ENCODE measurements around the gene CRTAC1. TPM values are rescaled to one million over a fixed set of nuclear protein-coding genes. Genes with fewer than 3 reads are reported as not detected.

Gene CRTAC1, protein sequence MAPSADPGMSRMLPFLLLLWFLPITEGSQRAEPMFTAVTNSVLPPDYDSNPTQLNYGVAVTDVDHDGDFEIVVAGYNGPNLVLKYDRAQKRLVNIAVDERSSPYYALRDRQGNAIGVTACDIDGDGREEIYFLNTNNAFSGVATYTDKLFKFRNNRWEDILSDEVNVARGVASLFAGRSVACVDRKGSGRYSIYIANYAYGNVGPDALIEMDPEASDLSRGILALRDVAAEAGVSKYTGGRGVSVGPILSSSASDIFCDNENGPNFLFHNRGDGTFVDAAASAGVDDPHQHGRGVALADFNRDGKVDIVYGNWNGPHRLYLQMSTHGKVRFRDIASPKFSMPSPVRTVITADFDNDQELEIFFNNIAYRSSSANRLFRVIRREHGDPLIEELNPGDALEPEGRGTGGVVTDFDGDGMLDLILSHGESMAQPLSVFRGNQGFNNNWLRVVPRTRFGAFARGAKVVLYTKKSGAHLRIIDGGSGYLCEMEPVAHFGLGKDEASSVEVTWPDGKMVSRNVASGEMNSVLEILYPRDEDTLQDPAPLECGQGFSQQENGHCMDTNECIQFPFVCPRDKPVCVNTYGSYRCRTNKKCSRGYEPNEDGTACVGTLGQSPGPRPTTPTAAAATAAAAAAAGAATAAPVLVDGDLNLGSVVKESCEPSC
- 1.8 and 2.6 TPM in 2 replicates for total RNA-seq (2014; rRNA removed; shearing (Covaris generic))
- 7.8 and 9.0 TPM in 2 replicates for polyA plus RNA-seq (2015; cell fraction: cytosol; rRNA removed)
- 0.69 and 2.6 TPM in 2 replicates for polyA plus RNA-seq (2015; cell fraction: nucleus; rRNA removed)

DNA sequence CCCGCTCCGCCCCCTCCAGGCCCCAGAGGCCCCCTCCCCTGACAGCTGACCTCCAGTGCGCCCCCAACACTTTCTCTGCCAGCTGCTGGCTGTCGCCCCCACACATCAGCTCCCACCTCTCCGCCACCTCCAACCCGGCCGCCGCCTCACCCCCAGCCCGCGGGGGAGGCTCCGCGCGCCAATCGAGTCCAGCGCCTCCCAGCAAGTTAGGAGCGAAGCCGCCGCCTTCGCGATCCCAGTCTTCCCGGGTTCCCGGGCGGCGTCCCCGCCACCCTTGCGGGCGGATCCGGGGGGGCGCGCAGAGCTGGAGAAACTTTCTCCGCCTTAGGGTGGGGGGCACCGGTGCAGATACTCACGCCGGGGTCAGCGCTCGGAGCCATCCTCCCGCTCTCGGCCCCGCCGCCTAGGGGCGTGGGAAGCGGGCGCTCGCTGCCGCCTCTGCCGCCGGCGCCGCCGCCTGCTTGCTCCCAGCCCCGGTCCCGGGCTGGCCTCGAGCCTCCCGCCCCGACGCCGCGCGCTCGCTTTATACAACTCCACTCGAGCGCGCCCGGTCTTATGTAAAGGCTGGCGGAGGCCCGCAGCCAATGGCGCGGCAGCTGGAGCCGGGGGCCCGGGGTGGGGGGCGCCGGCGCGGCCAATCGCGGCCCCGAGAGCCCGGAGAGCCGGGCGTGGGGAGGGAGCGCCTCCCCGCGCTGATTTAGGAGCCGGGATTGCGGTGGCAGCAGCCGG lies at the start of gene CRTAC1:
CRTAC1 (minus strand) TSS at position 529 of the 729 bp plus-strand sequence; CDS start at position 380, 149 bp downstream.
- in situ Hi-C loops (cut with HindIII; ENCODE audit: low pct_unique_long_range_greater_than_20kb, low sequenced_read_pairs): no loop called here
- peak; percentile 61 for DNase-seq (ENCODE audit: low read depth, low spot score)

DNA sequence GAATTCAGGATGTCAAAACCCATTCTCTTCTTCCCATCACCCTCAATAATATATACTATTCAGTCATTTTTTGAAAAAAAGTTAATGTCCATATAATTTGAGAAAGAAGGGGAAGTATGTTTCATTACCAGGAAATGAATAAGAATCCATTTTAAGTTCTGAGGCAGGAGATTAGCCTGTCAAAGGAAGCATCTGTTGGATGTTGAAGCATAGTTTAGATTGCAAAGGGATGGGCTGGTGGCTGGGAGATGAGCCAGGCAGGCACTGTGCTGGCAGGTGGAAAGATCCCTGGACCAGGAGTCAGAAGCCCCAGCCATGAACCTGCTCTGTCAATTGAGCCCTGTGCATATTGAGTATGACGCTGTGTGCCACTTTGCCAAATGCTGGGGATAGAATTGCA lies 48.4 kb upstream of the CRTAC1 start:
- no peak for DNase-seq (ENCODE audit: low read depth, low spot score)
- in situ Hi-C loops (cut with HindIII; ENCODE audit: low pct_unique_long_range_greater_than_20kb, low sequenced_read_pairs): no loop called here

DNA sequence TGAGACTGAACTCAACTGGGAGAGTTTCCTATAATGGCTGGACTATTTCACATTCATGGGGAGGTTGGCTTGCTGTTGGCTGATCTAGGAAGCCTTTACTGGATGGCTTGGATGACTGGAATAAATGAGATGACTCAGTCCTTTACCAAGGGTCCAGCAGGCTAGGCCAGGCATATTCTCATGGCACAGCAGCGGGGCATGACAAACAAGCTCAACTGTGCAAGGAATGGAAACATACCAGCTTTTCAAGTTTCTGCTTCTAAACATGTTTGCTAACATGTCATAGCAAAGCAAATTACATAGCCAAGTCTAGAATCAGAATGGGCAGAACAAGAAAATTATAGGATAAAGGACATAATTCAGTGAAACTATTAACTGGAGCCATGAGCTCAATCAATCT lies 46.8 kb upstream of the CRTAC1 start:
- in situ Hi-C loops (cut with HindIII; ENCODE audit: low pct_unique_long_range_greater_than_20kb, low sequenced_read_pairs): no loop called here
- no peak for DNase-seq (ENCODE audit: low read depth, low spot score)

DNA sequence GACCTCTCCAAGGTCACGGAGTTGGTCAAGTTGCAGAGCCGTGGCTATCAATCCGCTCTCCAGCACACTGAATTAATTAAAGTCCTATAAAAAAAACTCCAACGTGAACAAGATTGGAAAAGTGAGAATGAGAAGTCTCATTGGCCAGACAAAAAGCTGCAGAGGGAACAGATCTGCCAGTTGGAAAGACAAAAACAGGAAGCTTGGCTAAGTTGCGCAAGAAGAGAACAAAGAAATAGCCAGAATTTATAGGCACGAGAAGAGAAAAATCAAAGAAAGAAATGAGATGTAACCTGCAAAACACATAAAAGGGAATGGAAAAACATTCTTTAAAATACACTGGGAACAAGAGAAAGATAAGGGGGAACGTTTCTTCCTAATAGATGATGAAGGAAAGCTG lies 45.7 kb upstream of the CRTAC1 start:
- in situ Hi-C loops (cut with HindIII; ENCODE audit: low pct_unique_long_range_greater_than_20kb, low sequenced_read_pairs): no loop called here
- DNase-seq (ENCODE audit: low read depth, low spot score): no peak

DNA sequence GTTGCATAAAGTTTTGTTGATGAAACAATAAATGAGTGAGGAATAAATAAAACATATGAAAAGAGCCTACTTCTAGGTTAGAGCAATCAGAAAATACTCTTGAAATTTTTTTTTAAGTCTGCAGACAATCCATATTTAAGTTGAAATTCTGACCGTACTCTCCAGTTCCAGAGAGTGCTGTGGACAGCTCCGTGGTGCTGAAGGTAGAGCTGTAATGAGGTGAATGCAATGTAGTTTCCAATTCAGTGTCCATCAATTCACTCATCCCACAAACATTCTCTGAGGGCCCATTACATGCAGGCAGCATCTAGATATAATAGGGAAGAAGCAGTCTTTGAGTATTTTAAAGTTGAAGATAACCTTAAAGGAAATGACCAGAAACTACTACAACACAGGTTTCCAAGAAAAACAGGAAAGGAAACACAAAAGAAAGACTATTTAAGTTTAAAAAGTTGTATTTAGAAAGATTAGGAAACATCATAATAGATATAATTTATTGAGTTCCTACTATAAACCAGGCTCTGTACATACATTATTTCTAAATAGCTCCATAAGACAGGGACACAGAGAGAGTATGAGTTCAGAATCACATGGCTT lies 44.0 kb upstream of the CRTAC1 start:
- in situ Hi-C loops (cut with HindIII; ENCODE audit: low pct_unique_long_range_greater_than_20kb, low sequenced_read_pairs): no loop called here
- DNase-seq (ENCODE audit: low read depth, low spot score): no peak

DNA sequence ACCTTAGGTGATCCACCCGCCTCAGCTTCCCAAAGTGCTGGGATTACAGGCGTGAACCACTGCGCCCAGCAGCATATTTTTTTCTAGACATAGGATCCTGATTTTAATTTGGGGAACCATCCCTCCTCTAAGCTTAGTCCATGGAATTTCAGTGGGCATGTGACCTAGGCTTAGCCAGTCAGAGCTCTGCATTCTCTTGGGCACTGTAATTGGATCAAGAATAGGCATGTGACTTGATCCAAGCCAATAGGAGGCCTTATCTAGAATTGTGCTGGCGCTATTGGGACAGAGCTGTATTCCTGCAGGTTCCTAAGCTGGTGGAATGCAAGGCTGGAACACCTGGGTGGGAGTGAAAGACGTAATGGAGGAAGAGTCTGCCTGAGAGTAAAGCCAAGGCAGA lies 36.7 kb upstream of the CRTAC1 start:
- in situ Hi-C loops (cut with HindIII; ENCODE audit: low pct_unique_long_range_greater_than_20kb, low sequenced_read_pairs): no loop called here
- no peak for DNase-seq (ENCODE audit: low read depth, low spot score)

DNA sequence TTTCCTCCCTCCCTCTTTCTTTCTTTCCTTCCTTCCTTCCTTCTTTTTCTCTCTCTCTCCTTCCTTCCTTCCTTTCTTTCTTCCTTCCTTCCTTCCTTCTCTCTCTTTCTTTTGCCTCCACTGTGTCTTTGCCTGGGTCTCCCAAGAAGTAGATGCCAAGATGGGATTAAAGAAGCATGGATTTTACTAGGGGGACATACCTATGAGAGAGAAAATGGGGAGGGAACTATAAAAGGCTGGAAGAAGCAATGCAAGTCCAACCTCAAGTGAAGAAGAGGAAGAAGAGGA lies 33.3 kb upstream of the CRTAC1 start:
- DNase-seq (ENCODE audit: low read depth, low spot score): no peak
- in situ Hi-C loops (cut with HindIII; ENCODE audit: low pct_unique_long_range_greater_than_20kb, low sequenced_read_pairs): no loop called here

DNA sequence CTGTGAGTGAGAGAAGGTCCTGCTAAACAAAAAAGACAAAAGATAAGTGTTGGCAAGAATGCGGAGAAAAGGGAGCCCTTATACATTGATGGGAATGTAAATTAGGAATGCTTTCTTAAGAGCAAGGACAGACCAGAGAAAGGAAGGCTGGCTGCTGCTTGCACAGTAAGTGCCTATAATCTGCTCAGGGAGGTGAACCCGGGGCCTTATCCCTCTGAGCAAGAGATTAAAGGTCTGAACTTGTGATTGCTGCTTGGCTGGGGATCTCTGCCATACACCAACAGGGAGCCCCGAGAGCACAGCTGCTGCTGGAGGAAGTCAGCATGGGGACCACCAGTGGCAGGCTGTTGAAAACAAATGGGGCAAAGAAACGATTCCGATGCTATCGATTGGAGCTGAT lies 32.0 kb upstream of the CRTAC1 start:
- in situ Hi-C loops (cut with HindIII; ENCODE audit: low pct_unique_long_range_greater_than_20kb, low sequenced_read_pairs): no loop called here
- no peak for DNase-seq (ENCODE audit: low read depth, low spot score)

DNA sequence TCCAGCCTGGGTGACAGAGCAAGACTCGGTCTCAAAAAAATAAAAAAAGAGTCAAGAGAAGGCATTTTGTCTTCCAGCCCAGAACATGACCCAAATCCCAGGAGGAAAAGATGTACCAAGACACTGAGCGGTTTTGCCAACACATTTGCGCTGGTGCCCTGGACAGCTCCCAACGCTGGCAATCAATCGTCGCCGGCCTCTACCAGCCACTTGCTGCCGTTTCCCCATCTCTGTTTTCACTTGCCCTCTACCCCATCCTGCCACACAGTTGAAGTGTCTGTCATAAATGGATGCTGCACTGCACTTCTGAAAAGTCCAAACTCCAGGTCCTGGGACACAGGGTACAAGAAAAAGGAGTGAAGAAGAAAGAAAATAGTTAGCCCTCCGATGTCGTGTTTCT lies 29.7 kb upstream of the CRTAC1 start:
- in situ Hi-C loops (cut with HindIII; ENCODE audit: low pct_unique_long_range_greater_than_20kb, low sequenced_read_pairs): no loop called here

DNA sequence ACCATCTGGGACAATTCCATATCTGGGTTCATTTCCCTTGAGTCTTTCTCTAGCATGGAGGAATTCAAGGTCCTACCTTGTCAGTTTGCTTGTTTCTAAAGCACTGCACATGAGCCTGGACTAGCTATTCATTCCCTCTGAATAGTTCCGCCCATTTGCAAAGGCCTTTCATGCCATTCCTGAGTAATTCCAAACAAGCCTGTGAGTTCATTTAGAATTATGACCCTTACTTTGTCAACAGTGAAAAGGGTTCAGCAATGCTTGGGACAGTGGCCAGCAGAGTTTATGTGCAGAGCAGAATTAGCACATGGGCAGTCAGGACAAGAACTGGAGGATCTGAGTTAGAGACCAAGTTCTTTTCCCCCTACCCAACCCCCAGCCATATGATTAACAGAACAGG lies 27.9 kb upstream of the CRTAC1 start:
- in situ Hi-C loops (cut with HindIII; ENCODE audit: low pct_unique_long_range_greater_than_20kb, low sequenced_read_pairs): no loop called here
- no peak for DNase-seq (ENCODE audit: low read depth, low spot score)

More for the DNA sequence above, 29.7 kb upstream of the CRTAC1 start:
- DNase-seq (ENCODE audit: low read depth, low spot score): no peak

DNA sequence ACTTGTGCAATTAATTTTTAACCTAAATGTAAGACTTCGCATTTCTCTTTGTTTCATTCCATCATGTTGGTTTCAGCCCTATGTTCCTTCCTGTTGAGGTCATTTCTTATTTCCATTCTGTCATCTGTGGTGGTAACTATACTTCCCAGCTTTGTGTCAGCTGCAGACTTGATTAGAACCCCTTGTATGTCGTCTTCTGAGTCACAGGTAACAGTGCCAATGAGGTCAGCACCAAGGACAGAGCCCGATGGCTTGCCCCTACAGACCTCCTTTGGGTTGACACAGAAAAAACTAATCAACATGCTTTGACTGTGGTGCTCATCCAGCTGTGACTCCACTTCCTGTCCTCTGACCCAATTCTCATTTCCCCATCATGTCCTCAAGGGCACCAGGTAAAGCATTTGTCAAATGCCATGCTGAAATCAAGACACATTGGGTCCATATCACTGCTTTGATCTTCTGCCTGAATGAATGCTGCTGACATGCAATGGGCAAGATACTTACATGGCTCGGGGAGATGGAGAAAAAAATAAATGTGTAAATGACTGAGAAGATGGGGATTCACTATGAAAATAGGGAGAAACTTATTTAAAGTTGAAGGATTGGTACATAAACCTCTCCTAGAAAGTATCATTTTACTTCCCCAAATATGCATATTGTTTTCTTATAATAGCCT lies 25.6 kb upstream of the CRTAC1 start:
- peak; percentile 22 for DNase-seq (ENCODE audit: low read depth, low spot score)
- in situ Hi-C loops (cut with HindIII; ENCODE audit: low pct_unique_long_range_greater_than_20kb, low sequenced_read_pairs): no loop called here

DNA sequence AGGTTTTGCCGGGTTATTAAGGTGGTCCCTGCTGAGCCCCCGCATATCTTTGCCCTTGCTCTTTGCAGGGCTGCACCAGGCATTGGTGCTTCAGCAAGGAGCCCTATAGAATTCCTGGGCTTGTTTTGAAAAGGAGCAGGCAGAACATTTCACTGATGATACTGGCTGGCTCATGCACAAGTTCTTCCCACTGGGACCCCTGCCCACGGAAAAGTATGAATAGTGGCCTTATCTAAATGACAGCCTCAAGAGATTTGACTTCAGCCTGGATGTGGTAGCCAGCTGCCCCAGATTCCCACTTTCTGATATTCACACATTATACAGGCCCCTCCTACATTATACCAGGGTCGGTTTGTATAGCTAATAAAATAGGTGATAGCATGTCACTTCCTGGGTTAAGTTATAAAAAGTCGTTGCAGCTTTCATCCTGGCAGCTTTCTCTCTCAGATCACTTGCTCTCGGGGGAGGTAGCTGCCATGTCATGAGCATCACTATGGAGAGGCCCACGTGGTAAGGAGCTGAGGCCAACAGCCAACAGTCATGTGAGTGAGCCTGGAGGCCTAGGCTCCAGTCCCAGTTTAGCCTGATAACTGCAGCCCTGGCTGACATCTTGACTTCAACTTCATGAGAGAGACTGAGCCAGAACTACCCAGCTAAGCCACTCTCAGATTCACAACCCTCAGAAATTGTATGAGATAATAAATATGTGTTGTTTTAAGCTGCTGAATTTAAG lies 16.8 kb upstream of the CRTAC1 start:
- in situ Hi-C loops (cut with HindIII; ENCODE audit: low pct_unique_long_range_greater_than_20kb, low sequenced_read_pairs): no loop called here
- DNase-seq (ENCODE audit: low read depth, low spot score): peak; percentile 70

DNA sequence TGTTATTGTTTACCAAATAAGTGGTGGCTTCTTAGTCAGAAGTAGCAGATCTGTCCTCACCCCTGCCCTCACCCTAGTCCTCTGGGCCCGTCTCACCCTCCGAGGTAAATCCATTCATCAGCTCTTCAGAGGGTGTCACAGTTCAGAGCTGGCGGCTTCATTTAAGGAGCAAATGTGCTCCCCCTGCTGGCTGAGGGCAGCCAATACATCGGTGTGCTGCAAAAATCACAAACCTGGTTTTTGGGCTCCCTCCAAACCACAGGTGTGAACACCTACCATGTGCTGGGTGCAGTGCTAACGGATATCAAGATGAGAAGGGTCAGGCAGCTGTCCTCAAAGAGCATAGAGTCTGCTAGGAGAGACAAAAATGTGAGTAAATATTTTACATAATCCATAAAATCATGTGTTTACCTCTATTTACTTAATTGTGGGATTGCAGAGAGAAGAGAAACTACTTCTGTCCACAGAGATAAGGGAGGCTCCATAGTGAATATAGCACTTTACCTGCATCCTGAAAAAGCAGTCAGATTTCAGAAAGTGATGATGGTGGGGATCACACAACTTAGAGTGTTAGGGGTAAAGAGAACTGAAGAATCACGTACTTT lies 15.5 kb upstream of the CRTAC1 start:
- in situ Hi-C loops (cut with HindIII; ENCODE audit: low pct_unique_long_range_greater_than_20kb, low sequenced_read_pairs): no loop called here
- DNase-seq (ENCODE audit: low read depth, low spot score): peak; percentile 75

DNA sequence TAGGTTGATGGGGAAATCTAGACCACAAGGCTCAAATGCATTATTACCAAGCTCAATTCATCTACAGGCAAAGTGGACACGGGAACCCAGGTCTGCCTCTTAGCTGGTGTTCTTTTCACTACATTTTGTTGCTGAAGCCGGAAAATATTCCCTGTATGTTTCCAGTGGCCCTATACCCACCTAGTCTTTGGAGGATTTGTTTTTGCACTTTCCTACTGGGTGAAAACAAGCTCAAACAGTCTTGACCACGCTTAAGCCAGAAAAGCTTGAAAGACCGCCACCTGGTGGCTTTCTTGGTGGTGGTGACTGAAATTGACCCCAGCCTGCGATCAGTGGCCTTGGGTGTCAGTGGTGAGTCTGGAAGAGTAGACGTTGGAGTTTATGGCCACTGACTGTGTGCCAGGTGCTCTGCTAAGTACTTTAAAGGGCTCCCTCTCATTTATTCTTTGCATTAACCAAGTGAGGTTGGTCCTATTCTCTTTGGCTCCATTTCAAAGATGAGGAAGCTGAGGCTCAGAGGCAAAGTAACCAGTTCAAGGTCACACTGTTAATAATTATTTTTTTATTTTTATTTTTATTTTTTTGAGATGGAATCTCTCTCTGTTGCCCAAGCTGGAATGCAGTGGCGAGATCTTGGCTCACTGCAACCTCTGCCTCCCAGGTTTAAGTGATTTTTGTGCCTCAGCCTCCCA lies 11.1 kb upstream of the CRTAC1 start:
- in situ Hi-C loops (cut with HindIII; ENCODE audit: low pct_unique_long_range_greater_than_20kb, low sequenced_read_pairs): no loop called here
- DNase-seq (ENCODE audit: low read depth, low spot score): peak; percentile 81

DNA sequence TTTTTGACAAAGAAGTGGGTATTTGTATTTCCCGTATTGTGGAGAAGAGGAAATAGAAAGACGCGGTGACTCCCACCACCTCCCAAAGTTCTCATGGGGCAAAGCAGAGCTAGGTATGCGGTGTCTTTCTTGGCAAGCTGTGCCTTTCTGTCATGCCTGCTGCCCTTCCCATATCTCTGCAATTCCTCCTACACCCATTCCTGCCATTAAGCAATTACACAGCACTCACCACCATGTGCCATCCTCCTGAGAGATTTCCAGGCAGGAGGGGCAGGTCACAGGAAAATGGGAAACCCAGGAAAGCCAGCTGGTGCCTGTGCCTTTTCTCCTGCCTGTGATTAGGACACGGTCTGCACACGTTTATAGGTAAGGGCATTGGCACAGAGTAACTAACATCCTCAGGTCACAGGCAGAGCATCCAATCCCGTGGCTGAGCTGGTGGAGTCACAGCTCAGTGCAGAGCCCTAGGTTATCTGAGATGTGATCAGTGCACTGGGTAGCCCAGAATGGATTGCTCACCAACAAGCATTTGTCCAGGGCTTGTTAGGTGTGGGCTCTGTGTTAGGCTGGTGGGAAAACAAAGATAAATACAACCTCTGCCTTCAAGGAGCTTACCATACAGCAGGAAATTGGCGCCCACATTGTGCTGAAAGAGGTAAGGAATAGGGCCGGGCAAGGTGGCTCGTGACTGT lies 9.4 kb upstream of the CRTAC1 start:
- in situ Hi-C loops (cut with HindIII; ENCODE audit: low pct_unique_long_range_greater_than_20kb, low sequenced_read_pairs): no loop called here

DNA sequence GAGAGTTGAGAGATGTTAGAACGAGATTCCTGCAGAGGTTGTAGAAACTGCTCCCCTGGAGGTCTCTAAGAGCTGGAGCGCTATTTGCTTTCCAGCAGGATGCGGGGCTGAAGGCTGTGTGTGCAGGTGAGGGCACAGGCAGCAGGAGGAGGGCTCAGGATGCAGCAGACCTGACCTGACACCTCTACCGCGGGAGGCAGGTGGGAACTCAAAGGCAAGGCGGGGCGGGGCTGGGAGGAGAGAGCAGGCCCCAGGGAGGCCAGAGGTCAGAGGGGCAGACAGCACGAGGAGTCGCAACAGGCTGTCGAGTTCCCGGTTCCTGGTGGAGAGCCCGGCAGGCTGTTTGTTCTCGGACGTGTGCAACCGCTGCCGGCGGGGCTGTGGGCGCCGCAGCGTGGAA lies 7.9 kb upstream of the CRTAC1 start:
- in situ Hi-C loops (cut with HindIII; ENCODE audit: low pct_unique_long_range_greater_than_20kb, low sequenced_read_pairs): no loop called here
- no peak for DNase-seq (ENCODE audit: low read depth, low spot score)

More for the DNA sequence above, 9.4 kb upstream of the CRTAC1 start:
- no peak for DNase-seq (ENCODE audit: low read depth, low spot score)

Data from SK-MEL-5 (cell line).